Hepatocyte (in vitro differentiated cells): ENCODE data around the gene ARL4A.

ENCODE experiments used
- CTCF ChIP-seq: fragments of 200-600 bp; sonication (generic); IDR thresholded peaks from 2 replicates; pipeline ENCODE4 v1.5.1; 2016; ENCODE audit warnings: antibody characterized with exemption, mild to moderate bottlenecking; ENCODE audit not compliant: poor library complexity
- EZH2 ChIP-seq: fragments of 200-600 bp; sonication (generic); IDR thresholded peaks from 2 replicates; pipeline ENCODE4 v1.6.1; 2016; ENCODE audit warnings: antibody characterized with exemption, mild to moderate bottlenecking, borderline replicate concordance
- EZH2phosphoT487 ChIP-seq: fragments of 200-600 bp; sonication (generic); IDR thresholded peaks from one replicate; pipeline ENCODE4 v1.6.1; 2018; ENCODE audit warnings: antibody characterized with exemption, mild to moderate bottlenecking, low read depth, moderate library complexity; ENCODE audit not compliant: unreplicated experiment, severe bottlenecking

DNA sequence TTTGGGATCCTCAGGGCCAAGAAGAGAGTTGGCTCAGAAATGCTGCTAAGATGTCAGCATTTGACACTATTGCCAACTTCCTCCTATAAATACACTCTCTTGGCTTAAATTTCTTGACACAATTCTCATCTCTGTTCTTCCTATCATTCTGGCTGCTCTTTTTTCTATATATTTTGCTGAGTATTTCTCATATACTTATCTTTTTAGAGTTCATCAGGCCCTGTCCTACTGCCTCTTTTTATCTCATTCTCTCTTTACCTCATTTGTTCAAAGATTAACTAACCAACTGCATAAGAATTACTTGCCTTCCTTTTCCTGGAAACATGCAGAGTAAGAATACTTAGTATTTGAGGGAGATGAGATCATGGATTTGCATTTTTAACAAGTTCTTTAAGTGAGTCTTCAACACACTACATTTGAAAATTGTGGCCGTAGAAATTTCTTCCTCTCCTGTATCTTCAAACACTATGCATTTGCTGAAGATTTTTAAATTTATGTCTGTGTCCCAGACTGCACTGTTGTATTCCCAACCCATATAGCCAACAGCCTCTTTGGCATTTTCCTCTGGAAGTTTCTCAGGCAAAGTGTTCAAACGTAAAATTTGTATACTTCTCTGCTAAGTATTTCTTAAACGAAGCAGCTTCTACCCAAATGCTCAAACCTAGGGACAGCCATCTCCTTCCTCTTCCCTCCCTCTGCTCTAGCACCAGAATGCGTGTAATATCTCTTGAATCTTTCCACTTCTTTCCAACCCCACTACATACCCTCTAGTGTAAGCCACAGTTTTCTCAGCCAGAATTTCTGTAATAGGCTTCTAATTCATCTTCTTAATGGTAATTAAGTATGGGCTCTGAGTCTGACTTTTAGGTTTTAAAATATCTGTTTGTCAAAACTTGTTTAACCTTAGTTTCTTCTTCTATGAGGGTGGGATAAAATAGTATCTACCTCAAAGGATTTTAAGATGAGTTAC is 35.5 kb downstream of the ARL4A start:
- no peak for TF ChIP-seq CTCF
- no peak for TF ChIP-seq EZH2phosphoT487
- no peak for TF ChIP-seq EZH2
